IMR-90 (cell line): ENCODE measurements around the gene CD44.

Experiments used
- BHLHE40 ChIP-seq: fragments of 150-350 bp; IDR thresholded peaks from 2 replicates; pipeline ENCODE4 v1.6.1; 2016; ENCODE audit warnings: mild to moderate bottlenecking, low read depth, low read length
- CEBPB ChIP-seq: IDR thresholded peaks from 2 replicates; pipeline ENCODE4 v1.6.1; 2012; ENCODE audit warnings: low read depth, low read length, improper control_type of control experiment
- CHD1 ChIP-seq: IDR thresholded peaks from 2 replicates; pipeline ENCODE4 v1.6.1; 2012; ENCODE audit warnings: low read depth, low read length, improper control_type of control experiment
- CTCF ChIP-seq: conservative IDR thresholded peaks from 2 replicates; pipeline ENCODE4 v1.5.1; 2012; ENCODE audit warnings: mild to moderate bottlenecking, low read depth, low read length, improper control_type of control experiment
- FOS ChIP-seq: fragments of 150-350 bp; IDR thresholded peaks from 2 replicates; pipeline ENCODE4 v1.6.1; 2016; ENCODE audit warnings: low read depth, low read length
- MAFK ChIP-seq: IDR thresholded peaks from 2 replicates; pipeline ENCODE4 v1.6.1; 2012; ENCODE audit warnings: low read depth, low read length, improper control_type of control experiment
- MXI1 ChIP-seq: IDR thresholded peaks from 2 replicates; pipeline ENCODE4 v1.6.1; 2012; ENCODE audit warnings: low read depth, mild to moderate bottlenecking, low read length, moderate library complexity, borderline replicate concordance
- NFE2L2 ChIP-seq: fragments of 150-350 bp; IDR thresholded peaks from 2 replicates; pipeline ENCODE4 v1.6.1; 2016; ENCODE audit warnings: low read depth, mild to moderate bottlenecking, low read length
- POLR2A ChIP-seq: IDR thresholded peaks from 2 replicates; pipeline ENCODE4 v1.6.1; 2012; ENCODE audit warnings: mild to moderate bottlenecking, low read depth, low read length
- RAD21 ChIP-seq: IDR thresholded peaks from 2 replicates; pipeline ENCODE4 v1.6.1; 2012; ENCODE audit warnings: low read length, improper control_type of control experiment
- RCOR1 ChIP-seq: IDR thresholded peaks from 2 replicates; pipeline ENCODE4 v1.6.1; 2012; ENCODE audit warnings: mild to moderate bottlenecking, low read length, improper control_type of control experiment; ENCODE audit not compliant: insufficient replicate concordance
- RFX5 ChIP-seq: IDR thresholded peaks from 2 replicates; pipeline ENCODE4 v1.8.0; 2012; ENCODE audit warnings: low read depth, mild to moderate bottlenecking, low read length, moderate library complexity
- SMC3 ChIP-seq: fragments of 150-350 bp; IDR thresholded peaks from 2 replicates; pipeline ENCODE4 v1.6.1; 2016; ENCODE audit warnings: low read depth, mild to moderate bottlenecking, antibody characterized with exemption, low read length, moderate library complexity

DNA sequence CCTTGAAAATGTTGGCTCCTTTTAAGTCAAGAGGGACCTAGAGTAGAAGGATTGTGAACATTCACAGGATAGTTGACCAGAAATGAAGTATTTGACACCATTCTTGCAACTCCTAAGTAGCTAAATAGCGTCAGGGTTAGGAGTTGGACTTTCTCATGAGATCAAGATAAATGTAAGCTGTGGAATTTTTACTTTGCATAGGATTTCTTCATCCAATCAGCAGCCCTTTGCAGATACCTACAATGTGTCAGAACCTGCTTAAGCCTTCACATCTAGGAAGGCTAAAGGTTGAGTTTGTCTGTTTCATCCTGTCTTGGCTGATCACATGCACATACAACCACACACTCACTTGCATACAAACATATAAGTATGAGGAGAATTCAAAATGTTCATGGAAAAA is 32.3 kb downstream of the CD44 start:
- TF ChIP-seq MXI1 = no peak
- no peak for TF ChIP-seq SMC3
- no peak for TF ChIP-seq CTCF
- TF ChIP-seq FOS = no peak
- TF ChIP-seq RFX5 = no peak
- no peak for TF ChIP-seq POLR2A
- TF ChIP-seq RCOR1 = no peak
- no peak for TF ChIP-seq CEBPB
- no peak for TF ChIP-seq CHD1
- no peak for TF ChIP-seq MAFK
- TF ChIP-seq NFE2L2 = no peak
- TF ChIP-seq RAD21 = no peak
- no peak for TF ChIP-seq BHLHE40
